ENCODE results near the gene PLEKHM1.

Gene PLEKHM1

DNA sequence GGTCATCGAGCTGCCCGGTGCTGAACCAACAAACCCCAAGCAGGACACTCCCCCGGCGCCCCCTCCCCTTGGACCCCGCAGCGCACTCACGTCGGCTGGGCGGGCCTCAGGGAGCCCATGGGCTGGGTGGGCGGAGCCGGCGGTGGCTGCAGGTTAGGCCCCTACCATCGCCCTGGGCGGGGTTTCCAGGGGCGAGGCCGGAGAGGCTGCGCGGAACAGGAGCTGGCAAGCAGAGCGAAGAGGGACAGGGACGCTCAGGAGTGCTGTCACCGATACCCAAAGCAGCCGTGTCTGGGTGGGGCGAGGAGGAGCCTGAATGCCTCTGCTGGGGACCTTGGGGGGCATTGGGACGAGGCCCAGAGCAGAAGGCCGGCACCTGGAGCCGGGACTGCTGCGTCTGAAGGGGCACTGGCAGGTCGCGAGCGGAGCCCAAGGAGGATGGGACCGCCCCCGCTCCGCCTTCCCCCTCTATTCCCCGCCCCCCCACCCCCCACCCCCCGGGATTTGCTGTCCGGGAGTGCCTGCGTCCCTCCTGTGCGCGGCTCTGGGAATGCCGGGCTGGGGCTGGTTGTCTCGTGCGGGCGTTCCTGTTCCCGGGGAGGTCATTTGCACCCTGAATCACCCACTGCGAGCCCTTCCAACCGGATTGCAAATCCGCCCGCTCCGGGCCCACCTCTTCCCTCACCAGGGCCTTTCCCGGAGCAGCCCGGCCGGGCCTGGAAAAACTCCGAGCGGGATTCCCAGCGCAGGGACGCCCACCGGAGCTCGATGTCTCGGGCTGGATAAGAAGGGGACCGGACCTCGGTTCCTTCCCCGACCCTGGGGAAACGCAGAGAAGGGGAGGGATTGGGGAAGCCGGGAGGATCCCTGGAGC is 58.8 kb downstream of the PLEKHM1 start:
- TF ChIP-seq, protein P1, sequence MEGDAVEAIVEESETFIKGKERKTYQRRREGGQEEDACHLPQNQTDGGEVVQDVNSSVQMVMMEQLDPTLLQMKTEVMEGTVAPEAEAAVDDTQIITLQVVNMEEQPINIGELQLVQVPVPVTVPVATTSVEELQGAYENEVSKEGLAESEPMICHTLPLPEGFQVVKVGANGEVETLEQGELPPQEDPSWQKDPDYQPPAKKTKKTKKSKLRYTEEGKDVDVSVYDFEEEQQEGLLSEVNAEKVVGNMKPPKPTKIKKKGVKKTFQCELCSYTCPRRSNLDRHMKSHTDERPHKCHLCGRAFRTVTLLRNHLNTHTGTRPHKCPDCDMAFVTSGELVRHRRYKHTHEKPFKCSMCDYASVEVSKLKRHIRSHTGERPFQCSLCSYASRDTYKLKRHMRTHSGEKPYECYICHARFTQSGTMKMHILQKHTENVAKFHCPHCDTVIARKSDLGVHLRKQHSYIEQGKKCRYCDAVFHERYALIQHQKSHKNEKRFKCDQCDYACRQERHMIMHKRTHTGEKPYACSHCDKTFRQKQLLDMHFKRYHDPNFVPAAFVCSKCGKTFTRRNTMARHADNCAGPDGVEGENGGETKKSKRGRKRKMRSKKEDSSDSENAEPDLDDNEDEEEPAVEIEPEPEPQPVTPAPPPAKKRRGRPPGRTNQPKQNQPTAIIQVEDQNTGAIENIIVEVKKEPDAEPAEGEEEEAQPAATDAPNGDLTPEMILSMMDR (IDR thresholded peaks at IDR 0.05; ENCODE audit: low read depth, low read length, missing control alignments) = no peak
- no peak for DNase-seq (ENCODE audit: low read depth)
- H3K4me3 ChIP-seq (ENCODE audit: low read depth, low read length) = peak overlapping the region; percentile 47

GRCh38 chr17:45430738-45431530 is 59.6 kb downstream of the PLEKHM1 start:
- DNase-seq (ENCODE audit: low read depth) = no peak
- TF ChIP-seq, protein P1 (IDR thresholded peaks at IDR 0.05; ENCODE audit: low read depth, low read length, missing control alignments) = no peak

GRCh38 chr17:45430006-45430737 is 60.3 kb downstream of the PLEKHM1 start:
- TF ChIP-seq, protein P1 (IDR thresholded peaks at IDR 0.05; ENCODE audit: low read depth, low read length, missing control alignments) = no peak
- H3K4me3 ChIP-seq (ENCODE audit: low read depth, low read length) = peak overlapping the region; percentile 47
- DNase-seq (ENCODE audit: low read depth) = no peak

More at GRCh38 chr17:45430738-45431530, 59.6 kb downstream of the PLEKHM1 start:
- H3K4me3 ChIP-seq (ENCODE audit: low read depth, low read length) = peak overlapping the region; percentile 47

DNA sequence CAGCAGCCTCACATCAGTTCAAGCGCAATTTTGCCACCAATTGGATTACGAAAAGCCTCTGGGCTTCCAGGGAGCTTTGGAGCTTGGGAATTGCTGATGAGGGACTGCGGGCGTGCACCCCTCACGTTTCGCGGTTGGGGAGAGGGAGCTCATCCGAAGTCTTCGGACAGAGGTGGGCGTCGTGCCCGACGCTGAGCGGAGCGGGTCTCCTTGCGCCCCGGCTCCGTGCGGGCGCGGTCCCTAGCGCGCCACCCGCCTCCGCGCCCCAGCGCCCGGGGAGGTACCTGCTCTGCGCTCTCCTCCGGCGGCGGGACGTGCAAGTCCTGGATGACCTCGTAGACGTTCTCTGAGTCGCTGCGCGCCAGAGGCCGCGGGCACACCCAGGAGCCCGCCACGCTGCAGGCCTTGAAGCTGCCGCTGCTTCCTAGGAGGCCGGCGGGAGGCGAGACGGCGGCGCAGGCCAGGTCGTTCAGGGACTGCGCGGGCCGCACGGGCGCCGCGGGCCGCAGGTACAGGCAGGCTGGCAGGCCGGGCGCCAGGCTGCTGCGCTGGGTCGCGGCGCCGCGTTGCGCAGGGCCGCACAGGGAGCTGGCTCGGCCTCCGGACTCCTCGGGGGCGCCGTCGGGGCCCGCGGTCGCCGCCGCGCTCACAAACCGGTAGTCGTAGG is 61.0 kb downstream of the PLEKHM1 start:
- TF ChIP-seq, protein P1 (IDR thresholded peaks at IDR 0.05; ENCODE audit: low read depth, low read length, missing control alignments) = no peak
- no peak overlapping the region; the same call in 1 of the 2 replicates for H3K4me3 ChIP-seq (ENCODE audit: low read depth, low read length)
- no peak for DNase-seq (ENCODE audit: low read depth)

DNA sequence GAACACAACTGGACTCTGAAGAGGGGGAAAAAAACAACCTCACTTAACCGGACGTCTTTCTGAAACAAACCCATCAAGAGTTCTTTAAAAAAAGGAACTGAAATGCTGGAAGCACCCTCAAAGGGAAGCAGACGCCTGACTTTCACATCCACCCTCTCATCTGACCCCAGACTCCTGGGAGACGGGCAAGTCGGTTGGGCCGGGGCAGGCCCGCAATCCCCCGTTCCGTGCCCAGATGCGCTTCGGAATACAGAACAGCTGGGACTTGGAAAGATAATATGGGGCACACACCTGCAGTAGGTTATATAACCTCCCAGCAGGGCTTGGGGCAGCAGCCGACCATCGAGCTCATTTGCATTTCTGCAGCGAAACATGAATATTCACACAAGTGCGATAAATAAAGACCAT is 61.6 kb downstream of the PLEKHM1 start:
- peak overlapping the region; percentile 37; the same call in 1 of the 2 replicates for H3K4me3 ChIP-seq (ENCODE audit: low read depth, low read length)
- DNase-seq (ENCODE audit: low read depth) = no peak
- TF ChIP-seq, protein P1 (IDR thresholded peaks at IDR 0.05; ENCODE audit: low read depth, low read length, missing control alignments) = no peak

DNA sequence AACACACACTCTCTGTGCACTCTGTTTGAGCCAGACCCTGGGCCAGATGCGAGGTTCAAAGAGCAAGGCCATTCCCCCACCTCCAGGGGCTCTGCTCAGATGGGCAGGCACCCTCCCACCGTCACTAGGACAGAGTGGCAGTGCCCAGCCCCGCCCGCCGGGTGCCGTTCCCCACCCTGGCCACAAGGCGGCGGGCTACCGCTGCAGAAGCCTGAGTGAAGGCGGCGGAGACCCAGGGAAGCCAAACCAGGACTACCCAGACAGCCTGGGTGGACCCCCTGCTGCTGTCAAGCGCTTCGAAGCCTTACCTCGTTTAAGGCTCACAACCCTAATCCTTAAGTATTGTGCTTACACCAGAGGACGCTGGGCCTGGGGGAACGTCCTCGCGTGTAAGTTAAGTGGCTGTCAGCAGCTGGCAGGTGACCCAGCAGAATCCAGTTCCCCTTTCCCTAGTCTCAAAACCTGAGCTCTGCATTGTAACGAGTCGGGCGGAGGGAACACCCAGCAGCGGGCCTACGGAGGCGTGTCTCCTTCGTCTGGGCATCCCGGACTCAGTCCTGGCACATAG is 62.4 kb downstream of the PLEKHM1 start:
- TF ChIP-seq, protein P1 (IDR thresholded peaks at IDR 0.05; ENCODE audit: low read depth, low read length, missing control alignments) = peak; percentile 97
- DNase-seq (ENCODE audit: low read depth) = no peak
- peak overlapping the region; percentile 37 for H3K4me3 ChIP-seq (ENCODE audit: low read depth, low read length)
